Activated CD4-positive, alpha-beta T cell treated with anti-CD3 and anti-CD28 coated beads, Interleukin-2, amount 10 ng/mL, durations not matched to agents 7 days and 5 days (primary cell): Measurements from ENCODE around the gene CNTNAP2. TPM values are rescaled to one million over a fixed set of nuclear protein-coding genes. Genes with fewer than 3 reads are reported as not detected.

Experiments used
- CTCF ChIA-PET: fragments of 350-600 bp; sonication (Branson Sonifier 250); formaldehyde crosslinking; loops from one replicate; lab custom pipeline; 2021; ENCODE audit warnings: antibody characterized with exemption; lab: Charles Lee
- POLR2A ChIA-PET: fragments of 350-600 bp; sonication (Branson Sonifier 250); formaldehyde crosslinking; loops from one replicate; lab custom pipeline; 2021; ENCODE audit warnings: antibody characterized with exemption; lab: Charles Lee
- DNase-seq: peaks from one replicate; pipeline ENCODE4 v3.0.0-alpha.2; 2020
- H3K27ac Mint-ChIP-seq: one replicate; pipeline ENCODE4 v1.8.0; 2021; ENCODE audit warnings: mild to moderate bottlenecking, moderate library complexity, mixed read lengths
- H3K27me3 Mint-ChIP-seq: one replicate; pipeline ENCODE4 v1.8.0; 2021; ENCODE audit warnings: mixed read lengths
- H3K36me3 Mint-ChIP-seq: one replicate; pipeline ENCODE4 v1.8.0; 2021; ENCODE audit warnings: low read depth, mixed read lengths
- H3K4me1 Mint-ChIP-seq: one replicate; pipeline ENCODE4 v1.8.0; 2021; ENCODE audit warnings: mixed read lengths
- H3K4me3 Mint-ChIP-seq: one replicate; pipeline ENCODE4 v1.8.0; 2021; ENCODE audit warnings: mild to moderate bottlenecking, moderate library complexity, mixed read lengths
- H3K9me3 Mint-ChIP-seq: one replicate; pipeline ENCODE4 v1.8.0; 2021; ENCODE audit warnings: mixed read lengths
- total RNA-seq, 2 experiments: library from RNA; stranded (reverse); gene quantifications; one replicate each; pipeline ENCODE4 v1.2.3, GENCODE V29; 2021

The CNTNAP2 gene
- total RNA-seq, 2 experiments from 2014 or later, result not detected

GRCh38 chr7:146830686-146831085 is 714.1 kb downstream of the CNTNAP2 start:
- no peaks in the 10 kb centered on the region for H3K36me3 Mint-ChIP-seq
- no peaks in the 10 kb centered on the region for H3K27me3 Mint-ChIP-seq
- peaks cover 6% of the 10 kb centered on the region for H3K9me3 Mint-ChIP-seq
- DNase-seq, result no peak
- H3K4me1 Mint-ChIP-seq, result no peaks in the 10 kb centered on the region
- CTCF ChIA-PET, result no interaction called here
- no peak overlapping the region for H3K4me3 Mint-ChIP-seq
- POLR2A ChIA-PET, result no interaction called here
- H3K27ac Mint-ChIP-seq, result no peak overlapping the region

GRCh38 chr7:146831875-146832274 is 715.3 kb downstream of the CNTNAP2 start:
- DNase-seq, result no peak
- Mint-ChIP-seq H3K4me1 (no peaks in the 10 kb centered on the region), H3K27ac (no peak overlapping the region), H3K9me3 (peaks cover 6% of the 10 kb centered on the region), H3K36me3 (no peaks in the 10 kb centered on the region), H3K4me3 (no peak overlapping the region), H3K27me3 (no peaks in the 10 kb centered on the region)
- ChIA-PET POLR2A (no interaction called here), CTCF (no interaction called here)

- POLR2A ChIA-PET, result no interaction called here
- Mint-ChIP-seq H3K9me3 (no peaks in the 10 kb centered on the region), H3K4me3 (no peak overlapping the region), H3K27me3 (no peaks in the 10 kb centered on the region), H3K27ac (no peak overlapping the region), H3K4me1 (no peaks in the 10 kb centered on the region), H3K36me3 (no peaks in the 10 kb centered on the region)
- DNase-seq, result no peak
- CTCF ChIA-PET, result no interaction called here
Measured at GRCh38 chr7:146844405-146844804, 727.8 kb downstream of the CNTNAP2 start.

- DNase-seq, result no peak
- no peak overlapping the region for H3K27ac Mint-ChIP-seq
- H3K9me3 Mint-ChIP-seq, result no peaks in the 10 kb centered on the region
- ChIA-PET CTCF (no interaction called here), POLR2A (no interaction called here)
- H3K4me3 Mint-ChIP-seq, result no peak overlapping the region
- H3K36me3 Mint-ChIP-seq, result no peaks in the 10 kb centered on the region
- H3K4me1 Mint-ChIP-seq, result no peaks in the 10 kb centered on the region
- no peaks in the 10 kb centered on the region for H3K27me3 Mint-ChIP-seq
Measured at GRCh38 chr7:146858690-146859089, 742.1 kb downstream of the CNTNAP2 start.

GRCh38 chr7:146861701-146862100 is 745.1 kb downstream of the CNTNAP2 start:
- H3K9me3 Mint-ChIP-seq, result no peaks in the 10 kb centered on the region
- POLR2A ChIA-PET, result no interaction called here
- DNase-seq, result no peak
- H3K27me3 Mint-ChIP-seq, result no peaks in the 10 kb centered on the region
- H3K27ac Mint-ChIP-seq, result no peak overlapping the region
- no peaks in the 10 kb centered on the region for H3K4me1 Mint-ChIP-seq
- H3K4me3 Mint-ChIP-seq, result no peak overlapping the region
- H3K36me3 Mint-ChIP-seq, result no peaks in the 10 kb centered on the region
- CTCF ChIA-PET, result no interaction called here

- CTCF ChIA-PET, result no interaction called here
- DNase-seq, result no peak
- H3K36me3 Mint-ChIP-seq, result no peaks in the 10 kb centered on the region
- H3K9me3 Mint-ChIP-seq, result no peaks in the 10 kb centered on the region
- H3K4me3 Mint-ChIP-seq, result no peak overlapping the region
- no peaks in the 10 kb centered on the region for H3K27me3 Mint-ChIP-seq
- POLR2A ChIA-PET, result no interaction called here
- H3K27ac Mint-ChIP-seq, result no peak overlapping the region
- no peaks in the 10 kb centered on the region for H3K4me1 Mint-ChIP-seq
Measured at GRCh38 chr7:146862415-146862814, 745.8 kb downstream of the CNTNAP2 start.

- ChIA-PET POLR2A (no interaction called here), CTCF (no interaction called here)
- Mint-ChIP-seq H3K9me3 (peaks cover 5% of the 10 kb centered on the region), H3K36me3 (no peaks in the 10 kb centered on the region), H3K4me3 (no peak overlapping the region), H3K4me1 (no peaks in the 10 kb centered on the region), H3K27me3 (no peaks in the 10 kb centered on the region), H3K27ac (no peak overlapping the region)
- no peak for DNase-seq
Measured at GRCh38 chr7:146864644-146865043, 748.0 kb downstream of the CNTNAP2 start.

GRCh38 chr7:146865696-146866095 is 749.1 kb downstream of the CNTNAP2 start:
- H3K4me1 Mint-ChIP-seq, result no peaks in the 10 kb centered on the region
- no peak overlapping the region for H3K4me3 Mint-ChIP-seq
- DNase-seq, result no peak
- H3K27ac Mint-ChIP-seq, result no peak overlapping the region
- H3K9me3 Mint-ChIP-seq, result peaks cover 5% of the 10 kb centered on the region
- POLR2A ChIA-PET, result no interaction called here
- H3K36me3 Mint-ChIP-seq, result no peaks in the 10 kb centered on the region
- no peaks in the 10 kb centered on the region for H3K27me3 Mint-ChIP-seq
- CTCF ChIA-PET, result no interaction called here

- no peak for DNase-seq
- no peaks in the 10 kb centered on the region for H3K36me3 Mint-ChIP-seq
- H3K27me3 Mint-ChIP-seq, result no peaks in the 10 kb centered on the region
- ChIA-PET CTCF (no interaction called here), POLR2A (no interaction called here)
- H3K9me3 Mint-ChIP-seq, result no peaks in the 10 kb centered on the region
- no peaks in the 10 kb centered on the region for H3K4me1 Mint-ChIP-seq
- no peak overlapping the region for H3K4me3 Mint-ChIP-seq
- H3K27ac Mint-ChIP-seq, result no peak overlapping the region
Measured at GRCh38 chr7:146874722-146875121, 758.1 kb downstream of the CNTNAP2 start.

- DNase-seq, result no peak
- Mint-ChIP-seq H3K27ac (no peak overlapping the region), H3K36me3 (no peaks in the 10 kb centered on the region), H3K9me3 (no peaks in the 10 kb centered on the region), H3K27me3 (no peaks in the 10 kb centered on the region), H3K4me3 (no peak overlapping the region), H3K4me1 (no peaks in the 10 kb centered on the region)
- CTCF ChIA-PET, result no interaction called here
- POLR2A ChIA-PET, result no interaction called here
Measured at GRCh38 chr7:146875237-146875785, 758.7 kb downstream of the CNTNAP2 start.

GRCh38 chr7:146875981-146876380 is 759.4 kb downstream of the CNTNAP2 start:
- H3K36me3 Mint-ChIP-seq, result no peaks in the 10 kb centered on the region
- H3K9me3 Mint-ChIP-seq, result no peaks in the 10 kb centered on the region
- no peaks in the 10 kb centered on the region for H3K4me1 Mint-ChIP-seq
- ChIA-PET CTCF (no interaction called here), POLR2A (no interaction called here)
- H3K27ac Mint-ChIP-seq, result no peak overlapping the region
- H3K27me3 Mint-ChIP-seq, result no peaks in the 10 kb centered on the region
- H3K4me3 Mint-ChIP-seq, result no peak overlapping the region
- DNase-seq, result no peak

GRCh38 chr7:146876411-146876810 is 759.8 kb downstream of the CNTNAP2 start:
- H3K4me1 Mint-ChIP-seq, result no peaks in the 10 kb centered on the region
- no peaks in the 10 kb centered on the region for H3K9me3 Mint-ChIP-seq
- no peaks in the 10 kb centered on the region for H3K27me3 Mint-ChIP-seq
- no peak for DNase-seq
- no peak overlapping the region for H3K27ac Mint-ChIP-seq
- ChIA-PET POLR2A (no interaction called here), CTCF (no interaction called here)
- no peak overlapping the region for H3K4me3 Mint-ChIP-seq
- H3K36me3 Mint-ChIP-seq, result no peaks in the 10 kb centered on the region

GRCh38 chr7:146878901-146879300 is 762.3 kb downstream of the CNTNAP2 start:
- Mint-ChIP-seq H3K36me3 (no peaks in the 10 kb centered on the region), H3K27me3 (no peaks in the 10 kb centered on the region)
- DNase-seq, result no peak

GRCh38 chr7:146885231-146885630 is 768.6 kb downstream of the CNTNAP2 start:
- H3K36me3 Mint-ChIP-seq, result no peaks in the 10 kb centered on the region
- H3K27ac Mint-ChIP-seq, result no peak overlapping the region
- ChIA-PET CTCF (no interaction called here), POLR2A (no interaction called here)
- no peaks in the 10 kb centered on the region for H3K4me1 Mint-ChIP-seq
- no peak for DNase-seq
- peaks cover 3% of the 10 kb centered on the region for H3K9me3 Mint-ChIP-seq
- H3K4me3 Mint-ChIP-seq, result no peak overlapping the region
- H3K27me3 Mint-ChIP-seq, result no peaks in the 10 kb centered on the region

More at GRCh38 chr7:146878901-146879300, 762.3 kb downstream of the CNTNAP2 start:
- Mint-ChIP-seq H3K9me3 (peaks cover 3% of the 10 kb centered on the region), H3K4me1 (no peaks in the 10 kb centered on the region), H3K27ac (no peak overlapping the region), H3K4me3 (no peak overlapping the region)
- ChIA-PET POLR2A (no interaction called here), CTCF (no interaction called here)
